A549 (cell line): ENCODE data around the gene IRAG1. TPM values are rescaled to one million over a fixed set of nuclear protein-coding genes. Genes with fewer than 3 reads are reported as not detected.

Source experiments
- ATAC-seq, 2 experiments: fragments of 200-7000 bp in 1 of 2; fragments of >200 bp in 1 of 2; cut with Nextera tagmentation in 1 of 2; cut with Tn5 transposase in 1 of 2; 3 replicates each; pipeline versions ENCODE4 v1.8.0 to v1.9.1; 2018 to 2020; ENCODE audit warnings: mild to moderate bottlenecking in 1 of 2, moderate library complexity in 1 of 2
- CTCF ChIA-PET: fragments of 300-600 bp; sonication (Branson Sonifier 250); formaldehyde crosslinking; extraction: SDS; loops from one replicate; lab custom pipeline; 2021; ENCODE audit warnings: antibody characterized with exemption, inconsistent platforms; lab: Yijun Ruan, JAX
- POLR2A ChIA-PET: fragments of 350-600 bp; formaldehyde crosslinking; extraction: SDS; loops from one replicate; lab custom pipeline; 2021; ENCODE audit warnings: antibody characterized with exemption, inconsistent platforms; lab: Yijun Ruan, JAX
- DNase-seq, 2 experiments: peaks; one replicate each; pipeline versions ENCODE4 v3.0.0 to v3.0.0-alpha.2; 2011 to 2016; ENCODE audit warnings: low read depth in 1 of 2, low spot score in 1 of 2
- FAIRE-seq: peaks from 2 replicates; lab custom pipeline; 2011; peaks lifted over from hg19 to GRCh38; lab: Jason Lieb, UNC
- H3K27ac ChIP-seq, 2 experiments: fragments of >200 bp; sonication (Bioruptor Twin); formaldehyde crosslinking; 3 replicates each; pipeline ENCODE4 v1.5.1; 2016 to 2017
- H3K4me1 ChIP-seq: fragments of >200 bp; sonication (Bioruptor Twin); formaldehyde crosslinking; 3 replicates; pipeline ENCODE4 v1.6.1; 2016
- H3K4me2 ChIP-seq: fragments of >200 bp; sonication (Bioruptor Twin); formaldehyde crosslinking; 3 replicates; pipeline ENCODE4 v1.6.1; 2016
- H3K4me3 ChIP-seq: fragments of >200 bp; sonication (Bioruptor Twin); formaldehyde crosslinking; 3 replicates; pipeline ENCODE4 v1.5.1; 2016
- H3K9me3 ChIP-seq: fragments of >200 bp; sonication (Bioruptor Twin); formaldehyde crosslinking; 3 replicates; pipeline ENCODE4 v1.6.1; 2016
- ESRRA ChIP-seq: fragments of 150-350 bp; IDR thresholded peaks from 2 replicates; pipeline ENCODE4 v1.6.1; 2014; ENCODE audit warnings: mild to moderate bottlenecking, low read length, borderline replicate concordance
- FOSL2 ChIP-seq, 2 experiments: fragments of 450-650 bp in 1 of 2; fragments of >200 bp in 1 of 2; sonication (Bioruptor Twin) in 1 of 2; formaldehyde crosslinking; IDR thresholded peaks; 2 replicates each; pipeline versions ENCODE4 v1.5.0 to v1.6.1; 2016 to 2020; ENCODE audit warnings: mild to moderate bottlenecking in 1 of 2, moderate library complexity in 1 of 2
- FOXS1 ChIP-seq: fragments of 250-450 bp; sonication (Bioruptor Pico); IDR thresholded peaks from 2 replicates; pipeline ENCODE4 v1.5.0; 2020; ENCODE audit warnings: mild to moderate bottlenecking, moderate library complexity
- KDM1A ChIP-seq: fragments of 200-600 bp; sonication (generic); IDR thresholded peaks from 2 replicates; pipeline ENCODE4 v1.6.1; 2016; ENCODE audit warnings: low read depth, mild to moderate bottlenecking
- MAFK ChIP-seq: fragments of 450-650 bp; IDR thresholded peaks from 2 replicates; pipeline ENCODE4 v1.6.1; 2014; ENCODE audit not compliant: partially characterized antibody
- MAZ ChIP-seq: fragments of 150-350 bp; IDR thresholded peaks from 2 replicates; pipeline ENCODE4 v1.6.1; 2014; ENCODE audit warnings: antibody characterized with exemption, low read depth, low read length, borderline replicate concordance
- MYC ChIP-seq: IDR thresholded peaks from 2 replicates; pipeline ENCODE4 v1.6.1; 2012; ENCODE audit warnings: mild to moderate bottlenecking, inconsistent platforms, low read length, improper control_type of control experiment, borderline replicate concordance
- NR3C1 ChIP-seq: fragments of >200 bp; sonication (Bioruptor Twin); formaldehyde crosslinking; IDR thresholded peaks from 3 replicates; pipeline ENCODE4 v1.6.1; 2017
- POLR2A ChIP-seq: IDR thresholded peaks from 2 replicates; pipeline ENCODE4 v1.6.1; 2012; ENCODE audit warnings: mild to moderate bottlenecking, low read length
- RCOR1 ChIP-seq: fragments of 150-350 bp; IDR thresholded peaks from 2 replicates; pipeline ENCODE4 v1.6.1; 2014; ENCODE audit warnings: antibody characterized with exemption, low read length, low read depth
- RNF2 ChIP-seq: fragments of 200-600 bp; sonication (generic); IDR thresholded peaks from 2 replicates; pipeline ENCODE4 v1.6.1; 2016; ENCODE audit warnings: low read depth, mild to moderate bottlenecking, antibody characterized with exemption, moderate library complexity, borderline replicate concordance
- SMC3 ChIP-seq: fragments of >200 bp; sonication (Bioruptor Twin); formaldehyde crosslinking; IDR thresholded peaks from 3 replicates; pipeline ENCODE4 v1.6.1; 2018; ENCODE audit warnings: inconsistent platforms
- SREBF2 ChIP-seq: fragments of 450-650 bp; IDR thresholded peaks from 2 replicates; pipeline ENCODE4 v1.6.1; 2014; ENCODE audit warnings: mild to moderate bottlenecking, moderate library complexity
- TFCP2L1 ChIP-seq: fragments of 250-450 bp; sonication (Bioruptor Pico); IDR thresholded peaks from 2 replicates; pipeline ENCODE4 v1.5.0; 2021; ENCODE audit warnings: mild to moderate bottlenecking
- ZC3H11A ChIP-seq: fragments of 450-650 bp; IDR thresholded peaks from 2 replicates; pipeline ENCODE4 v1.6.1; 2014; ENCODE audit warnings: antibody characterized with exemption, mild to moderate bottlenecking
- ZSCAN20 ChIP-seq: fragments of 250-450 bp; sonication (Bioruptor Pico); IDR thresholded peaks from 2 replicates; pipeline ENCODE4 v1.8.0; 2022; ENCODE audit warnings: mild to moderate bottlenecking, moderate library complexity
- WGBS: methylation state at CpG from one replicate; pipeline ENCODE4 v1.1.6; 2017; ENCODE audit errors: missing lambda C conversion rate; 5-methylcytosine and 5-hydroxymethylcytosine counted together
- polyA plus RNA-seq, 4 experiments: library from polyadenylated mRNA; depleted of rRNA in 3 of 4; stranded (reverse); fragments of >200 nt; fragmentation: RNase III in 1 of 4; extraction: RNeasy Plus Mini Kit Qiagen cat#74134 plus additional on column Dnase treatment in 1 of 4; gene quantifications; 2 replicates in 3 of 4; 3 replicates in 1 of 4; pipeline ENCODE4 v1.2.3, GENCODE V29; 2011 to 2017
- TF ChIP-seq, protein P1 (sequence below): fragments of 450-650 bp; IDR thresholded peaks from 2 replicates; pipeline ENCODE4 v1.6.1; 2014; ENCODE audit warnings: antibody characterized with exemption
- TF ChIP-seq, protein P2 (sequence below): fragments of 250-450 bp; sonication (Bioruptor Pico); IDR thresholded peaks from 2 replicates; pipeline ENCODE4 v1.5.0; 2021; ENCODE audit warnings: mild to moderate bottlenecking, moderate library complexity, borderline replicate concordance
- TF ChIP-seq, protein P3 (sequence below): fragments of >200 bp; sonication (Bioruptor Twin); formaldehyde crosslinking; IDR thresholded peaks from 2 replicates; pipeline ENCODE4 v1.6.1; 2016

The IRAG1 gene
- polyA plus RNA-seq, 2 of the 4 experiments (the other 2 are of a cell fraction): 0.05 TPM; not detected in 1

DNA sequence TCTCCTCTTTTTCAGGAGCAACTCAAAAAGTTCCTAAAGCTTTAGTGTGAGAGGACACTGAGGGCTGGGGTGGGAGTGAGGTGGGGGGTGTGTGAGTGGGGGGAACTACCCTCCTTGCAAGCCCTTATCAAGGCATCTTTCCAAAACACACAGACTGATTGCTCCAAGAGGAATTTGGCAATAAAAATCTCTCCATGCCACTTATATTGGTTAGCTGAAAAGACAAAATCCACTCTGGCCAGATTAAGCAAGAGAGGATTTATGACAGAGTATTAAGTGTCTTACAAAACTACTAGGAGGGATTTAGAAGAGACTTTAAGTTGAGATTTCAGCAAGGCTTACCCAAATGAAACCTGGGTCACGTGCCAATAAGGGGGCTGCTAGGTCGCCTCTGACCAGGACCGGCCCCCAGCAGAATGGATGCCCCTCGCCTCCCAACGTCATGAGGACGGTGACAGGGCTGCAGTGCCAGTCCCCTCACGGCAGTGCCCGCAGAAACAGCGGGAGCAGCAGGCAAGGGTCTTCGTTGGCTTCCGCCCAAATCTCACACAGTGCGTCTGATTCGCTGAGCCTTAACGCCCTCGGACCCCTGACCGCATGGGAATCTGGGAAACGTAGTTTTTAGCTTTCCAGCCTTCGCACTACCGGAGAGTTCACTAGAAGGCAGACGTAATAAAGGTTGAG, 35.4 kb upstream of the IRAG1 start:
- no peak overlapping the region for H3K27ac ChIP-seq
- no peaks in the 10 kb centered on the region for H3K4me1 ChIP-seq
- no peak for DNase-seq
- no peak for ATAC-seq
- ChIA-PET CTCF (interaction anchor here (0.8 to 3.3 kb wide), 8 partner anchors 8 to 323 kb away, joined by 3 to 13 read pairs (median 4); no protein-coding TSS in a partner anchor), POLR2A (no interaction called here)
- no peaks in the 10 kb centered on the region for H3K9me3 ChIP-seq
- 86% methylated on average over 20 of the region's 20 CpGs for WGBS
- FAIRE-seq: no peak
- H3K4me2 ChIP-seq: no peak overlapping the region
- no peak overlapping the region for H3K4me3 ChIP-seq
- TF ChIP-seq, protein P1, sequence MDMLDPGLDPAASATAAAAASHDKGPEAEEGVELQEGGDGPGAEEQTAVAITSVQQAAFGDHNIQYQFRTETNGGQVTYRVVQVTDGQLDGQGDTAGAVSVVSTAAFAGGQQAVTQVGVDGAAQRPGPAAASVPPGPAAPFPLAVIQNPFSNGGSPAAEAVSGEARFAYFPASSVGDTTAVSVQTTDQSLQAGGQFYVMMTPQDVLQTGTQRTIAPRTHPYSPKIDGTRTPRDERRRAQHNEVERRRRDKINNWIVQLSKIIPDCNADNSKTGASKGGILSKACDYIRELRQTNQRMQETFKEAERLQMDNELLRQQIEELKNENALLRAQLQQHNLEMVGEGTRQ: no peak
- TF ChIP-seq SMC3: no peak
- TF ChIP-seq MAZ: no peak
- TF ChIP-seq FOXS1 (CRISPR knock-in tag): no peak
- TF ChIP-seq SREBF2: no peak
- no peak for TF ChIP-seq ESRRA
- TF ChIP-seq FOSL2 (IDR thresholded peaks at IDR 0.05): no peak
- TF ChIP-seq FOSL2 (CRISPR knock-in tag; IDR thresholded peaks at IDR 0.05): no peak
- no peak for TF ChIP-seq TFCP2L1
- TF ChIP-seq NR3C1: no peak

DNA sequence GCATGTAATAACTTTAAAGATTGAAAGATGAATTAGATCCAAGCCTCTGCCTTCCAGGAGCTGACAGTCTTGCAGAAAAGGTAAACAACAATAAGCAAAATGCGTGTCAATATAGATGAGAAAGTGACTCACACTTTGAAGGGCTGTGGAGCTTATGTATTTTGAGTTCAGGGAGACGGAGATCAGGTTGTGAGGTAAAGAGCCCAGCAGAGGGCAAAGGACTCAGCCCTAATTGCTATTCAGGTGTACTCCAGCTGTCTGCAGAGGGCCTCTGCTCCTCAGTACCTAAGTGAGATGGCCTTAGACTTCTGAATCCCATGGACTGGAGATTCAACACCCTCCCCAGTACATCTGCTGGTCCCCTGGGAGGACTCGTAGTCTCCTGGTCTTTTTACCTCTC, 34.6 kb upstream of the IRAG1 start:
- Histone ChIP-seq H3K4me3 (no peak overlapping the region), H3K27ac (no peak overlapping the region), H3K4me1 (no peaks in the 10 kb centered on the region), H3K4me2 (no peak overlapping the region), H3K9me3 (no peaks in the 10 kb centered on the region)
- ChIA-PET CTCF (interaction anchor here (0.6 to 3.3 kb wide), 10 partner anchors 8 to 885 kb away, joined by 3 to 13 read pairs (median 4); partner anchors contain the start of gene RNF141), POLR2A (no interaction called here)
- TF ChIP-seq NR3C1: no peak
- TF ChIP-seq, protein P2, sequence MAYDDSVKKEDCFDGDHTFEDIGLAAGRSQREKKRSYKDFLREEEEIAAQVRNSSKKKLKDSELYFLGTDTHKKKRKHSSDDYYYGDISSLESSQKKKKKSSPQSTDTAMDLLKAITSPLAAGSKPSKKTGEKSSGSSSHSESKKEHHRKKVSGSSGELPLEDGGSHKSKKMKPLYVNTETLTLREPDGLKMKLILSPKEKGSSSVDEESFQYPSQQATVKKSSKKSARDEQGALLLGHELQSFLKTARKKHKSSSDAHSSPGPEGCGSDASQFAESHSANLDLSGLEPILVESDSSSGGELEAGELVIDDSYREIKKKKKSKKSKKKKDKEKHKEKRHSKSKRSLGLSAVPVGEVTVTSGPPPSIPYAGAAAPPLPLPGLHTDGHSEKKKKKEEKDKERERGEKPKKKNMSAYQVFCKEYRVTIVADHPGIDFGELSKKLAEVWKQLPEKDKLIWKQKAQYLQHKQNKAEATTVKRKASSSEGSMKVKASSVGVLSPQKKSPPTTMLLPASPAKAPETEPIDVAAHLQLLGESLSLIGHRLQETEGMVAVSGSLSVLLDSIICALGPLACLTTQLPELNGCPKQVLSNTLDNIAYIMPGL (CRISPR knock-in tag): no peak
- TF ChIP-seq MAZ: no peak
- no peak for TF ChIP-seq ZSCAN20 (CRISPR knock-in tag)
- no peak for TF ChIP-seq MAFK
- TF ChIP-seq KDM1A: no peak
- TF ChIP-seq RNF2: no peak
- TF ChIP-seq MYC: no peak
- no peak for TF ChIP-seq ZC3H11A
- TF ChIP-seq POLR2A: no peak
- no peak for TF ChIP-seq ESRRA
- TF ChIP-seq RCOR1: no peak
- TF ChIP-seq, protein P3, sequence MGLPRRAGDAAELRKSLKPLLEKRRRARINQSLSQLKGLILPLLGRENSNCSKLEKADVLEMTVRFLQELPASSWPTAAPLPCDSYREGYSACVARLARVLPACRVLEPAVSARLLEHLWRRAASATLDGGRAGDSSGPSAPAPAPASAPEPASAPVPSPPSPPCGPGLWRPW: no peak
- FAIRE-seq (no peak), DNase-seq (no peak), ATAC-seq (peak in 1 of 2 experiments; percentile 57; a peak in 3 of 6 replicates)
- 46% methylated on average over 3 of the region's 3 CpGs for WGBS
